DND-41 (cell line): ENCODE measurements around the gene TXNRD1.

ENCODE experiments used
- CTCF ChIP-seq: IDR thresholded peaks from 2 replicates; pipeline ENCODE4 v1.5.1; 2012; ENCODE audit warnings: borderline replicate concordance, low read length, moderate library complexity, mild to moderate bottlenecking; ENCODE audit not compliant: poor library complexity, severe bottlenecking; ENCODE audit errors: extremely low read depth
- EZH2 ChIP-seq: IDR thresholded peaks from 3 replicates; pipeline ENCODE4 v1.6.1; 2012; ENCODE audit warnings: borderline replicate concordance, low read depth, mild to moderate bottlenecking, moderate library complexity, low read length, inconsistent platforms; ENCODE audit not compliant: severe bottlenecking

- TF ChIP-seq CTCF: no peak
- TF ChIP-seq EZH2: no peak
Observed at GRCh38 chr12:104263026-104263425, 47.4 kb downstream of the TXNRD1 start.
